Skeletal muscle satellite cell (primary cell): ENCODE results near the gene RBKS.
A peak's percentile ranks its signal among the peaks of the same experiment; 100 is the strongest.
"Not testable (repeated sequence)": the region's sequence is repeated elsewhere in the genome, so short reads cannot be mapped to it uniquely, and the experiment has no call there.

Experiments used
- H3K27me3 ChIP-seq: 2 replicates; pipeline ENCODE4 v1.7.0; 2013; ENCODE audit warnings: low read length; ENCODE audit not compliant: control insufficient read depth, insufficient read depth
- H3K36me3 ChIP-seq: 2 replicates; pipeline ENCODE4 v1.7.0; 2013; ENCODE audit warnings: mild to moderate bottlenecking, control low read depth, low read length; ENCODE audit not compliant: insufficient read depth
- H3K4me1 ChIP-seq: 2 replicates; pipeline ENCODE4 v1.7.0; 2013; ENCODE audit warnings: low read length; ENCODE audit not compliant: control insufficient read depth, insufficient read depth
- H3K4me2 ChIP-seq: 2 replicates; pipeline ENCODE4 v1.7.0; 2013; ENCODE audit warnings: mild to moderate bottlenecking, low read length
- H3K4me3 ChIP-seq: 2 replicates; pipeline ENCODE4 v1.7.0; 2013; ENCODE audit warnings: low read length
- H3K9ac ChIP-seq: 2 replicates; pipeline ENCODE4 v1.7.0; 2013; ENCODE audit warnings: mild to moderate bottlenecking, low read depth, low read length, moderate library complexity
- H3K9me3 ChIP-seq: replicated peaks from 2 replicates; pipeline ENCODE4 v1.7.0; 2013; ENCODE audit warnings: mild to moderate bottlenecking, control low read depth, low read length

RBKS gene

DNA sequence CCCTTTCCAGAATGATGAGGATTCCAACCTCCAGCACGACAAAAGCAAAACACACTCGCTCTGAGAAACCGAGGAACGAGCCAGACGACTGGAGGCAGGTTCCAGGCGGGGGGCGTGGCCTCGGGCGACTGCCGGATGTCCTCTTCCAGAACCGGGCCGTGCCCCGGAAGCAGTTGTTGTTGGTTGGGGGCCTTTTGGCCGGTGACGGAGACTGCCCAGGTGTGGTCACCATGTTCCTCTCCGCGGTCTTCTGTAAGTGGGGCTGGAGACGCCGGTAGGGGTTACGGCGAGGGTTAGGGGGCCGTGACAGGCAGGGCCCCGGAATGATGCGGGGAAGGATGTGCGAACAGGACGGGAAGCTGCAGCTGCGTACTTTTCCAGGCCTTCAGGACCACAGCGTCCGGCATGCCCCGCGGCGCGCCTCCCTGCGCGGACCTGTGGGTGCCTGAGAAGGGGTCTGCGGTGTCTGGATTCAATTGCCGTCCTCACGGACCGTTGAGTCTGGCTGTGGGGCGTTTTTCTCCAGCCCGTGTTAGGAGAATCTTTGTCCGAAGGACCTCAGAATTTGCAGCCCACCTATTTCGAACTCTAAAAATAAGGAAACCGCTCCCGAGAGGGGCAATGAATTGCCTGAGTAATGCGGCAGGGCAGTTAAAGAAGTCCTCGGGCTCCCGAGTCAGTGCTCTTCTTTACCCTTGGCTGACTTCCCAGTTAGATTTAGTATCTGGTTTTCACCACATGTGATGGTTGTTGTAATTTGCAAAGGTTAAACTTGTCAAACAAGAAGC lies 118.4 kb downstream of the RBKS start, which contains the start of gene MRPL33:
TSS of gene MRPL33 (plus strand) at position 172 of the 788 bp plus-strand sequence. CDS start at position 231, 59 bp downstream.
- H3K27me3 ChIP-seq = no peaks in the 10 kb centered on the region
- peak within 1 kb of the TSS; percentile 91 for H3K9ac ChIP-seq
- peaks cover 30% of the 10 kb centered on the region for H3K4me1 ChIP-seq
- no peaks in the 10 kb centered on the region for H3K9me3 ChIP-seq
- peak within 1 kb of the TSS; percentile 99 for H3K4me3 ChIP-seq
- peaks cover 5% of the 10 kb centered on the region for H3K36me3 ChIP-seq
- H3K4me2 ChIP-seq = peak within 1 kb of the TSS; percentile 91

DNA sequence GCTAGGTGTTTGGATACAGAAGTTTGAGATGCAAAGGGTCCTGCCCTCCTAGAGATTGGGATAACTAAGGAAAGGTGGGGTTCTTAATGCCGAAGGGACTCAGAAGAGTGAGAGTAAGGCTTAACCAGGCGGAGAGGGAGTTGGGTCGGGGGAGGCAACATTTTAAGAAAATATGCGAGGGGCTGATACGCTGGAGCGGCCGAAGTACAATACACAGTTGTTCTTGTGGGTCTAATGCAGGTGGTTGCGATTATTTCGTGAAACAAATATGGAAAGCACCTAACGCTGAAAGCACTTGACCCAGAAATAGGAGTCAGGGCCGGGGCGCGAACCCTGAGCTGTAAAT lies 119.0 kb downstream of the RBKS start:
- Histone ChIP-seq H3K36me3 (peaks cover 5% of the 10 kb centered on the region), H3K9me3 (no peaks in the 10 kb centered on the region), H3K27me3 (no peaks in the 10 kb centered on the region), H3K4me1 (peaks cover 24% of the 10 kb centered on the region), H3K4me2 (peak overlapping the region; percentile 91), H3K9ac (peak overlapping the region; percentile 91), H3K4me3 (peak overlapping the region; percentile 99)

DNA sequence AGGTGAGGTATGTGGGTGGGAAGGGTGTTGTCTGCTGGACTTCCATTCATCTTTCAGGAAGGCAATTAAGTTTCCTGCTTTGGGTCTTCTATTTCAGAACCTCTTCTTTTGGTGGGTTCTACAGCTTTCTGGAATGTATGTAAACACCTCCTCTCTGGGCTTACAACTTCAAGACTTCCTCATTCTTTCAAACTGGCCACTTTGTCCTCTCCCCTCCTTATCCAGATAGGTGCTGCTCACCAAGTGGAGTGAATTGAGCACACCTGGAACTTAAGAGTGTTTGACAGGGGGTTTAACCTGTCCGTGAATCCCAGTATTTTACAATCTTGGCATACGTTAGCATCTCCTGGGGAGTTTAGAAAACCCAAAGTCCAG lies 123.9 kb downstream of the RBKS start:
- no peaks in the 10 kb centered on the region for H3K27me3 ChIP-seq
- H3K4me1 ChIP-seq = peaks cover 25% of the 10 kb centered on the region
- no peak overlapping the region for H3K4me3 ChIP-seq
- H3K9me3 ChIP-seq = no peaks in the 10 kb centered on the region
- no peak overlapping the region for H3K9ac ChIP-seq
- peak overlapping the region; percentile 81 for H3K4me2 ChIP-seq
- no peaks in the 10 kb centered on the region for H3K36me3 ChIP-seq

GRCh38 chr2:27765621-27766286 lies 124.4 kb downstream of the RBKS start:
- H3K4me2 ChIP-seq = peak overlapping the region; percentile 81
- no peaks in the 10 kb centered on the region for H3K36me3 ChIP-seq
- H3K4me1 ChIP-seq = peaks cover 30% of the 10 kb centered on the region
- H3K9me3 ChIP-seq = no peaks in the 10 kb centered on the region
- H3K4me3 ChIP-seq = peak overlapping the region; percentile 59
- H3K27me3 ChIP-seq = no peaks in the 10 kb centered on the region
- peak overlapping the region; percentile 41 for H3K9ac ChIP-seq

- H3K4me2 ChIP-seq, H3K36me3 ChIP-seq, H3K9ac ChIP-seq: not testable (repeated sequence)
Measured at GRCh38 chr2:27764526-27764925, 125.7 kb downstream of the RBKS start.

GRCh38 chr2:27763907-27764267 lies 126.3 kb downstream of the RBKS start:
- Histone ChIP-seq H3K27me3 (no peaks in the 10 kb centered on the region), H3K4me3 (no peak overlapping the region), H3K4me1 (peaks cover 31% of the 10 kb centered on the region), H3K4me2 (no peak overlapping the region), H3K36me3 (no peaks in the 10 kb centered on the region), H3K9ac (no peak overlapping the region), H3K9me3 (no peaks in the 10 kb centered on the region)

More at GRCh38 chr2:27764526-27764925, 125.7 kb downstream of the RBKS start:
- peaks cover 31% of the 10 kb centered on the region for H3K4me1 ChIP-seq
- H3K27me3 ChIP-seq, H3K4me3 ChIP-seq, H3K9me3 ChIP-seq: not testable (repeated sequence)

DNA sequence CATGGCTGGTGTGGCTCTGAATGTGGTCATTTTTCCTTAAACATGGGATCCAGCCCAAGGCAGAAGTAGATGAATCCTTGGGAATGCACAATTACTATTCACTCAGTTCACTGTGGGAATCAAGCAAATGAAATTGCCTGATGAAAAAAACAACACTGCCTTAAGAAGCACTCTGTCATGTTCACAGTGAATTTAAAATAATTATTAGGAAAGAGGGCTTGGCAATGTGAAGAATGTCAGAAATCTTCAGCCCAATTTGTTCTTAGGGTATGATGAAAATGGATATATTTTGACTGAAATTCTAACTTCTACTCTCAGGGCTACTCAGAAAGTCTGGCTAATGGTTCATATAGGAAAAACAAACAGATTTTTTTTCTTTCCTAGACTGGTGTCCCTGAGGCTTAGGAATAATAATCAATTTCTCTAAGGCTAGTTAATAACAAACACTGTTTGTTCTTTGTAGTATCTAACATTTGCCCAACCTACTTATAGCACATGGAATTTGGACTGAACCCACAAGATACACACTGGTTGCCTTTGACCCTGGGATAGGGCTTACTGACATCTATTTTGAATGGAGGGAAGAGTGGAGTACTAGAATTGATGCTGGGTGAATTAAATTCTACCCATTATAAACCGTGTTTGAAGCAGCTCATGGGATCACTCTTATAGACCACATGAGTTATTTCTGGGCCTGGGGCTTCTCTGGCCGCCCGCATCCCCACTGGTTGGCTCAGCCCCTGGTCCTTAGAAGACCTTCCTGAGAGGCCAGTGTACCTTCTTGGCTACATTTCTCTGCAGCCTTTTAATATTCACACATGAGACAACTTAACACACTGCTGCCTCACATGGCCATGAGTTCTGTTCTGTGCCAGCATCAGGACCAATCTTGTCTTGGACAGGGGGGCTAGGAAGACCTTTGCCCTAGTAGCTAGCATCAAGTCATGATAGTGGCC lies 127.0 kb downstream of the RBKS start:
- H3K36me3 ChIP-seq = no peaks in the 10 kb centered on the region
- H3K4me3 ChIP-seq = no peak overlapping the region
- peaks cover 31% of the 10 kb centered on the region for H3K4me1 ChIP-seq

GRCh38 chr2:27756544-27757498 lies 133.4 kb downstream of the RBKS start:
- no peaks in the 10 kb centered on the region for H3K27me3 ChIP-seq
- peaks cover 14% of the 10 kb centered on the region for H3K4me1 ChIP-seq
- H3K9ac ChIP-seq = no peak overlapping the region
- no peak overlapping the region for H3K4me3 ChIP-seq
- no peaks in the 10 kb centered on the region for H3K36me3 ChIP-seq
- no peaks in the 10 kb centered on the region for H3K9me3 ChIP-seq
- no peak overlapping the region for H3K4me2 ChIP-seq

More for the DNA sequence above, 127.0 kb downstream of the RBKS start:
- H3K9ac ChIP-seq = no peak overlapping the region
- H3K27me3 ChIP-seq = no peaks in the 10 kb centered on the region
- H3K4me2 ChIP-seq = no peak overlapping the region
- no peaks in the 10 kb centered on the region for H3K9me3 ChIP-seq

GRCh38 chr2:27756091-27756490 lies 134.1 kb downstream of the RBKS start:
- Histone ChIP-seq H3K9me3 (no peaks in the 10 kb centered on the region), H3K9ac (no peak overlapping the region), H3K36me3 (no peaks in the 10 kb centered on the region), H3K4me2 (no peak overlapping the region), H3K4me1 (peaks cover 8% of the 10 kb centered on the region), H3K27me3 (no peaks in the 10 kb centered on the region), H3K4me3 (no peak overlapping the region)

DNA sequence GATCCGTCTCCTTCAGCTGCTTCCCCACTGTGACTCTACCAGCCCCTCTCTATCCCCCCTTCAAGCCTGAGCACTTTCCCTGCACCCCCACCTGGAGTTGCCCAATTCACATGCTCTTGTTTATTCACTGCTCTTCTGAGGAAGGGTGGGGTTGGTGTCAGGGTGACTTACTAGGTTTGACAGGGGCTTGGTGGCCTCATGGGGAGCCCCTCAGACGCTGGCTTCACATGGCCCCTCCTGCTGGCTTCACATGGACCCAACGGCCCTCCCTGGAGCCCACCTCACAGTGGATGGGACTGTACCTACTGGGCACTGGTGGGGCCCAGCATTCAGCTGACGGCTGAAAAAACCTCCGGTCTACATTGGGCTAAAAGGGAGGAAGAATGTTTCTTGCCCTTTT lies 135.4 kb downstream of the RBKS start:
- H3K27me3 ChIP-seq = no peaks in the 10 kb centered on the region
- peaks cover 4% of the 10 kb centered on the region for H3K4me1 ChIP-seq
- no peaks in the 10 kb centered on the region for H3K9me3 ChIP-seq
- H3K4me3 ChIP-seq = no peak overlapping the region
- H3K36me3 ChIP-seq = no peaks in the 10 kb centered on the region
- H3K4me2 ChIP-seq = no peak overlapping the region
- no peak overlapping the region for H3K9ac ChIP-seq
